ENCODE results near the gene DOK7.

Gene DOK7

GRCh38 chr4:3512719-3513118, 49.6 kb downstream of the DOK7 start:
- no peaks in the 10 kb centered on the region for H3K4me1 ChIP-seq (ENCODE audit: control insufficient read depth, insufficient read depth, low read length)
- H3K9me3 ChIP-seq (ENCODE audit: control insufficient read depth, insufficient read depth, low read depth, low read length), result no peaks in the 10 kb centered on the region
- peaks cover 89% of the 10 kb centered on the region for H3K36me3 ChIP-seq (ENCODE audit: control insufficient read depth, insufficient read depth, low read length)
- H3K9ac ChIP-seq (ENCODE audit: low read length), result no peak overlapping the region
- H3K27ac ChIP-seq (ENCODE audit: low read depth, low read length), result no peak overlapping the region
- H3K27me3 ChIP-seq (ENCODE audit: control insufficient read depth, insufficient read depth, low read length), result no peaks in the 10 kb centered on the region
- no peak overlapping the region for H3K4me3 ChIP-seq (ENCODE audit: low read depth, low read length)

GRCh38 chr4:3513807-3514206, 50.7 kb downstream of the DOK7 start:
- Histone ChIP-seq H3K4me1 (ENCODE audit: control insufficient read depth, insufficient read depth, low read length) (no peaks in the 10 kb centered on the region), H3K36me3 (ENCODE audit: control insufficient read depth, insufficient read depth, low read length) (peaks cover 91% of the 10 kb centered on the region), H3K27ac (ENCODE audit: low read depth, low read length) (no peak overlapping the region), H3K9ac (ENCODE audit: low read length) (no peak overlapping the region), H3K27me3 (ENCODE audit: control insufficient read depth, insufficient read depth, low read length) (no peaks in the 10 kb centered on the region), H3K9me3 (ENCODE audit: control insufficient read depth, insufficient read depth, low read depth, low read length) (no peaks in the 10 kb centered on the region), H3K4me3 (ENCODE audit: low read depth, low read length) (no peak overlapping the region)

GRCh38 chr4:3514221-3514780, 51.2 kb downstream of the DOK7 start:
- H3K27ac ChIP-seq (ENCODE audit: low read depth, low read length), result no peak overlapping the region
- peaks cover 92% of the 10 kb centered on the region for H3K36me3 ChIP-seq (ENCODE audit: control insufficient read depth, insufficient read depth, low read length)
- H3K27me3 ChIP-seq (ENCODE audit: control insufficient read depth, insufficient read depth, low read length), result no peaks in the 10 kb centered on the region
- no peaks in the 10 kb centered on the region for H3K4me1 ChIP-seq (ENCODE audit: control insufficient read depth, insufficient read depth, low read length)
- H3K9ac ChIP-seq (ENCODE audit: low read length), result no peak overlapping the region
- no peak overlapping the region for H3K4me3 ChIP-seq (ENCODE audit: low read depth, low read length)
- H3K9me3 ChIP-seq (ENCODE audit: control insufficient read depth, insufficient read depth, low read depth, low read length), result no peaks in the 10 kb centered on the region

GRCh38 chr4:3514806-3515501, 51.8 kb downstream of the DOK7 start:
- Histone ChIP-seq H3K9ac (ENCODE audit: low read length) (no peak overlapping the region), H3K27ac (ENCODE audit: low read depth, low read length) (no peak overlapping the region), H3K4me3 (ENCODE audit: low read depth, low read length) (no peak overlapping the region), H3K9me3 (ENCODE audit: control insufficient read depth, insufficient read depth, low read depth, low read length) (no peaks in the 10 kb centered on the region), H3K36me3 (ENCODE audit: control insufficient read depth, insufficient read depth, low read length) (peaks cover 94% of the 10 kb centered on the region), H3K4me1 (ENCODE audit: control insufficient read depth, insufficient read depth, low read length) (no peaks in the 10 kb centered on the region), H3K27me3 (ENCODE audit: control insufficient read depth, insufficient read depth, low read length) (no peaks in the 10 kb centered on the region)

- Histone ChIP-seq H3K4me3 (ENCODE audit: low read depth, low read length) (no peak overlapping the region), H3K27ac (ENCODE audit: low read depth, low read length) (no peak overlapping the region), H3K27me3 (ENCODE audit: control insufficient read depth, insufficient read depth, low read length) (no peaks in the 10 kb centered on the region), H3K9ac (ENCODE audit: low read length) (no peak overlapping the region), H3K36me3 (ENCODE audit: control insufficient read depth, insufficient read depth, low read length) (peaks cover 94% of the 10 kb centered on the region), H3K4me1 (ENCODE audit: control insufficient read depth, insufficient read depth, low read length) (no peaks in the 10 kb centered on the region), H3K9me3 (ENCODE audit: control insufficient read depth, insufficient read depth, low read depth, low read length) (no peaks in the 10 kb centered on the region)
Observed at GRCh38 chr4:3515646-3516045, 52.5 kb downstream of the DOK7 start.

- Histone ChIP-seq H3K9ac (ENCODE audit: low read length) (no peak overlapping the region), H3K27ac (ENCODE audit: low read depth, low read length) (no peak overlapping the region), H3K36me3 (ENCODE audit: control insufficient read depth, insufficient read depth, low read length) (peaks cover 94% of the 10 kb centered on the region)
Observed at GRCh38 chr4:3516061-3516835, 53.1 kb downstream of the DOK7 start.

GRCh38 chr4:3516836-3517730, 54.0 kb downstream of the DOK7 start:
- H3K36me3 ChIP-seq (ENCODE audit: control insufficient read depth, insufficient read depth, low read length), result peaks cover 96% of the 10 kb centered on the region
- H3K27me3 ChIP-seq (ENCODE audit: control insufficient read depth, insufficient read depth, low read length), result no peaks in the 10 kb centered on the region
- no peak overlapping the region for H3K27ac ChIP-seq (ENCODE audit: low read depth, low read length)
- no peak overlapping the region for H3K9ac ChIP-seq (ENCODE audit: low read length)
- H3K4me1 ChIP-seq (ENCODE audit: control insufficient read depth, insufficient read depth, low read length), result no peaks in the 10 kb centered on the region
- H3K9me3 ChIP-seq (ENCODE audit: control insufficient read depth, insufficient read depth, low read depth, low read length), result no peaks in the 10 kb centered on the region
- H3K4me3 ChIP-seq (ENCODE audit: low read depth, low read length), result no peak overlapping the region

More at GRCh38 chr4:3516061-3516835, 53.1 kb downstream of the DOK7 start:
- no peaks in the 10 kb centered on the region for H3K4me1 ChIP-seq (ENCODE audit: control insufficient read depth, insufficient read depth, low read length)
- no peaks in the 10 kb centered on the region for H3K9me3 ChIP-seq (ENCODE audit: control insufficient read depth, insufficient read depth, low read depth, low read length)
- no peaks in the 10 kb centered on the region for H3K27me3 ChIP-seq (ENCODE audit: control insufficient read depth, insufficient read depth, low read length)
- no peak overlapping the region for H3K4me3 ChIP-seq (ENCODE audit: low read depth, low read length)

GRCh38 chr4:3517731-3518510, 54.8 kb downstream of the DOK7 start:
- Histone ChIP-seq H3K9ac (ENCODE audit: low read length) (no peak overlapping the region), H3K36me3 (ENCODE audit: control insufficient read depth, insufficient read depth, low read length) (peaks cover 93% of the 10 kb centered on the region), H3K4me1 (ENCODE audit: control insufficient read depth, insufficient read depth, low read length) (no peaks in the 10 kb centered on the region), H3K4me3 (ENCODE audit: low read depth, low read length) (no peak overlapping the region), H3K27ac (ENCODE audit: low read depth, low read length) (no peak overlapping the region), H3K9me3 (ENCODE audit: control insufficient read depth, insufficient read depth, low read depth, low read length) (no peaks in the 10 kb centered on the region), H3K27me3 (ENCODE audit: control insufficient read depth, insufficient read depth, low read length) (no peaks in the 10 kb centered on the region)

- no peak overlapping the region for H3K4me3 ChIP-seq (ENCODE audit: low read depth, low read length)
- no peak overlapping the region for H3K27ac ChIP-seq (ENCODE audit: low read depth, low read length)
- no peaks in the 10 kb centered on the region for H3K4me1 ChIP-seq (ENCODE audit: control insufficient read depth, insufficient read depth, low read length)
- H3K9me3 ChIP-seq (ENCODE audit: control insufficient read depth, insufficient read depth, low read depth, low read length), result no peaks in the 10 kb centered on the region
- peaks cover 93% of the 10 kb centered on the region for H3K36me3 ChIP-seq (ENCODE audit: control insufficient read depth, insufficient read depth, low read length)
- H3K9ac ChIP-seq (ENCODE audit: low read length), result no peak overlapping the region
- H3K27me3 ChIP-seq (ENCODE audit: control insufficient read depth, insufficient read depth, low read length), result no peaks in the 10 kb centered on the region
Observed at GRCh38 chr4:3518511-3518880, 55.4 kb downstream of the DOK7 start.

- no peaks in the 10 kb centered on the region for H3K9me3 ChIP-seq (ENCODE audit: control insufficient read depth, insufficient read depth, low read depth, low read length)
- no peak overlapping the region for H3K4me3 ChIP-seq (ENCODE audit: low read depth, low read length)
- no peak overlapping the region for H3K27ac ChIP-seq (ENCODE audit: low read depth, low read length)
- no peaks in the 10 kb centered on the region for H3K4me1 ChIP-seq (ENCODE audit: control insufficient read depth, insufficient read depth, low read length)
- H3K36me3 ChIP-seq (ENCODE audit: control insufficient read depth, insufficient read depth, low read length), result peaks cover 93% of the 10 kb centered on the region
- no peaks in the 10 kb centered on the region for H3K27me3 ChIP-seq (ENCODE audit: control insufficient read depth, insufficient read depth, low read length)
- no peak overlapping the region for H3K9ac ChIP-seq (ENCODE audit: low read length)
Observed at GRCh38 chr4:3518941-3519340, 55.8 kb downstream of the DOK7 start.
